Measurements from ENCODE around the gene KLF7.

The KLF7 gene

DNA sequence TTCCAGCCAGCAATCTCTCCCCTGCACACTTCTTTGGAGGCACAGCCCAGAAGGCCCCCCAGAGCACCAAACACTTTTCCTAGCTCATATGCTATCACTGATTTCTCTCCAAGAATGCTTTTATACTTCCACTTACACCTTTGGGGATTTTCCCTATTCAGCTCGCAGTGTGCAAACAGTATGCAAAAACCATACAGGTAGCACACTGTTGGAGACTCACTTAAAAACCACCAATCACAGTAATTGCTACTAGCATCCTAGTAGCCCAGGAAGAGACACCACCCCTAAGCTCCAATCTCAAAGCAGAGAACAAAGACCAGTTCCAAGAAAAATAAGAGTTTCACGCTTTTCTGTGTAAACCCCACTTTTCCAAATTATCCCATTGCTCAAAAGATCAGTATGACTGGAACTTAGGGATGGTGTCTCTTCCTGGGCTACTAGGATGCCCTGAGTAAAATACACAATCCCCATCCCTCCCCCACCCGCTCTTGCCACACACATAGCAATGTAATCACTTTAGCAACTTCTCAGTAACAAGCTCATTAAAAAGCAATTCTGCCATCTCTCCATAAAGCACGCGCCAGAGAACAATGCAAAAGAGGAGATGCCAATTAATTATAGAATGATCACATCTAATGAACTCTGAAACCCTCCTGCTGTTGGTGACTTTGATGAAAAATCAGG lies 43.0 kb downstream of the KLF7 start:
- DNase-seq, result peak in 1 of 2 experiments; percentile 6

DNA sequence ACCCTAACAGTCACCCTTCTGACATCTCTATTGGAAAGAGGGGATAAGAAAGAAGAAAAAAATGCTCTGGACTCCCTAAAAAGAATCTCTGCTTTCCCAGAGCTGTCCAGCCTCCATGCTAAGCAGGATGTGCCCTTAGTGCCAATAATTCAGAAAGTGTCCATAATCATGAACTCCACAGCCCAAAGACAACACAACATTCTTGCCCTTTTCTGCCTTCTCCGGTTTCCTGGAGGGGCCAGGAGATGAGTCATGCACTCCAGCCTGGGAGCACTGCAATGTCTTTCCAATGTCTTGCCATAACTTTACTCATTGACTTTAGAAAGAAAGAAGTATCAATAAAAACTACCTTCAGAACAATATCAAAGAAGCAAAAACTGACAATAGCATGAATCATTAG lies 44.0 kb downstream of the KLF7 start:
- no peak for DNase-seq

DNA sequence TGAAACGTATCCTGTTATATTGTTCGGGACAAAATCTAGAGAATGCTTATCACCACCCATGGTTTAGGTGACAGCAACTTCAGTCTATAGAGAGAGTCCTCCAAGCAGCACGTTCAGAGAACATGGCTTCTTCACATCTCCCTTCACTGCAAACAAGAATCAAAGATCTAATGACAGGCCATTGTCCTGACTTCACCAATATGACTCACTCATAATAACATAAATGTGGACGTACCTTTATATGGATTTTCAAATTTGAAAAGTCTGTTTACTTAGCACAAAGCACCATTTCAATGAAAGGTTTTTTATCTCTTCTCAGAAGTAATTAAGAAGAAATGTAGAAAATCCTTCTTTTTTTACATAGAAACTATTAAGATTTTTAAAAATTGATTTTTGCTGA lies 46.7 kb downstream of the KLF7 start:
- DNase-seq, result no peak

DNA sequence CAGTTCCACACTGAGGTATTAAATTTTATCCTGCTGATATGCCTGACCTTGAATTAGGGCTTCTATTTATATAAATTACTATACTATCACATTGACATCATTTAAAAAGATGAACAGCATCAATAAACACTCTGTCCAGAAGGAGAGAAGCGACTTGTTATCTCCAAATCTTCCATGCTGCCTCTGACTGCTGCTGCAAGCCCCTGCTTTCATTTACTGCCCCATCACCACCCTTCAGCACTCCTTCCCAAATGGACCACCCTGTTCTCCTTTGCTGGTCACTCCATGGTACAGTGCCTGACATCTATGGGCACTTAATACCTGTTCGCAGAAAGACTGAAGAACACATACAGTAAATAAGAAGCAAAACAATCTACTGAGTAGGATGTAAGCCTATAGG lies 48.1 kb downstream of the KLF7 start:
- DNase-seq, result no peak

DNA sequence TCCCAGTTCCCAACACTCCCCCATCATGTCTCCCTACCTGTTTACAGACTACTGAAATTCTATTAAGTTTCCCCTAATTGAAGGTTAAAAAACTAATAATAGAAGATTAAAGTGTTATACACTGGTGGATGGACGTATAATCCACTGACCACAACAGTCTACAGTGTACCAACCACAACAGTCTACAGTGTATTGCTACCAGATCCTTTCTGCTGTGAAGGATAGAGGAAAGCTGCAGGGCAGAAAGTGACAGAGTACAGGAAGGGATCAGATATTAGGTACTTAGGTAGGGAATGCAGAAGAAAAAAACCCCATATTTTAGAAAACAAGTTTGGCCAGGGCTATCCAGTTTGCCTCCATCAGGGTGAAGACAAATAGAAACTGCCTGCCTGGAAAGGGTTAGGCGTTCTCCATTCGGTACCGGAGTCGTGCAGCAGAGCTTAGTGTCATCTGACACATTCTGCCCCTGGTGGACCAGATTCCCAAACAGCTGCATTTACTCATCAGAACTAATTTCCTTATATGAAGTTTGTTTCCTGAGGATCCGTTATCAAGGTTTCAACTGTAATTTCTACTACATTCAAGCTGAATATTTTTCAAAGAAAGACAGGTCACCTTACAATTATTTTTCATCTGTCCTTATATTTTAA lies 49.9 kb downstream of the KLF7 start:
- DNase-seq, result no peak

- DNase-seq, result no peak
These were observed 52.3 kb downstream of the KLF7 start for GRCh38 chr2:207113414-207113813.

- no peak for DNase-seq
These were observed 53.0 kb downstream of the KLF7 start for GRCh38 chr2:207112785-207113184.

DNA sequence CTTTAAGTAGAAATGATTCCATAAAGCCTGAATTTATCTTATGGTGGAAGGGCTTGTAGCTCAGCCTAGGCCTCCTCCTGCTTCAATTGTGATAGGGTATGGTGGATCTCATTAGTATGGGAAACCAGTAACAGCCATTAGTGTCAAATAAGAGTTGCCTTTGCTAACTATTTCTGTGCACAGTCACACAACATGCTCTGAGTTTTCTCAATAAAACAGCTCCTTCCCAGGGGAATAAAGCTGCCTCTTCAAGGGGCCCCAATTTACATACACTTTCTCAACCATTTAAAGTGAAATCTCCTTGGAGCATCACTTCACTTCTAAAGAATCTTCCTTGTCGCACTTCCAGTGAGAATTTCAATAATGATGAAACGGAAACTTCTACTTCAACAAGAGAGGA lies 53.4 kb downstream of the KLF7 start:
- no peak for DNase-seq

- no peak for DNase-seq
These were observed 54.0 kb downstream of the KLF7 start for GRCh38 chr2:207111757-207112156.

GRCh38 chr2:207110715-207111114 lies 55.0 kb downstream of the KLF7 start:
- no peak for DNase-seq

DNA sequence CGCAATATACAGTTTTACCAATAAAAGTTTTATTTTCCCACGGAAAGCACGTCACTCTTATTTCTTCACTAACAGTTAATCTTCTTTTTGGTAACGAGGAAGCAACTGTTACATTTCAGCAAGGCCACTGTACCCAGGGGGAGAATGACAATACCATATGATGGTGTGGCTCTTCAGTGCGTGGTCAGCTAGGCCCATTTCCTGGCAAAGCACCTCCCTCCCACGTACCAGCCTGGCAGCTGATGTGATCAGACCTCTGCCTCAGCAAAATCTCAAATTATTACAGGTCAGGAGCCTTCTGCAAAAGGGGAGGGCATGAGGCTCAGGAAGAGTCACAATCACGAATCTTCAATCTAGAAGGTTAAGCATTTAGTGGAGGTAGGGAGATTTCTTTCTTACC lies 55.4 kb downstream of the KLF7 start:
- DNase-seq, result no peak

- no peak for DNase-seq
These were observed 56.0 kb downstream of the KLF7 start for GRCh38 chr2:207109768-207110167.

- no peak for DNase-seq
These were observed 57.3 kb downstream of the KLF7 start for GRCh38 chr2:207108440-207108839.

GRCh38 chr2:207107551-207107950 lies 58.2 kb downstream of the KLF7 start:
- DNase-seq, result no peak

DNA sequence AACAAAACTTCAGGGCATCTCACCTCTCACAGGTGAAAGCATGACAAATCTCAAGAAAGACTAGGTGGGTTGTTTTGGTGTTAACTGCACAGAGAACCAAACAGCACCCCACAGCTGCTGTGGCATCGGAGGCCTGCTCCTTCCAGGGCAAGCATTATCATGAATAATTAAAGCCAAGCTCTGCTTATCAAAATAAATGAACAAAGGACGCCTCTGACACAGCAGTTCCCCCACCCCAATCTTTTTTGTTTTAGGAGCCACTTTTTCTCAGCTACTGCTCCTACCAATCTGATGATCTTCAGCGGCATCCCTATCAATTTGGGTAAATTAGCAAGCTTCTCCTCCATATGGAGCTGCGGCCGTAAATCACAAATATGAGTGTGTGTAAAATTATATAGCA lies 58.6 kb downstream of the KLF7 start:
- DNase-seq, result no peak

DNA sequence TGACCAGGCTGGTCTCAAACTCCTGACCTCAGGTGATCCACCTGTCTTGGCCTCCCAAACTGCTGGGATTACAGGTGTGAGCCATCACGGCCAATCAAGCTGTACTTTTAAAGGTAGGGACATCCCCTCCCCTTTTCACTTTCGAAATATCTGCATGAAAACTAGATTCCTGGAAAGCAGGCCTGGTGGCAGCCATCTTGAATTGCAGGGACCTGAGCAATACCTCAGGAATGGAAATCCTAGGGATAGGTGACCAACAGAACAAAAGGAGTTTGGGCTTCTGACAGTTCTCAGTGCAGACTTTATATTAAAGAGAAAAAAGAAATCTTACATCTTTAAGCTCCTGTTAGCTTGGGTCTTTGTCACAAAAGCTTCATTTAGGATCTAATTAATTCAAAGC lies 62.6 kb downstream of the KLF7 start:
- no peak for DNase-seq

GRCh38 chr2:207101984-207102383 lies 63.8 kb downstream of the KLF7 start:
- no peak for DNase-seq

DNA sequence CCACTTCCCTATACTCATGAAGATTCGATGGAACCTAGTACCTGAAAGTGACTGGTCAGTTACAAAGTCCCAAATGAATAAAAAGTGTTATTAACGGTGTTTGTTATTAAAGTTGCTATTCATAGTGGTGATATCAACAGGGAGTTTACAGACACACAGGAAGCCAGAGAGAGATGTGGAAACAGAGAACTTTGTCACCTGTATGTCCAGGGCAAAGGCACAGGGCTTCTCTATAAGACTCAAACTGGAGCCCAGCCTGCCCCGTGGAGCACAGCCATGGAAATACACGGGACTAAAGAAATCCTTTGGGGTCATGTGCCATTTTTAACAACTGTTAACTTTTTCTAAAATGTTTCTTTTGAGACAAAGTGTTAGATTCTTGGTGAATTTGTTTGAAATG lies 68.5 kb downstream of the KLF7 start:
- no peak for DNase-seq

GRCh38 chr2:207095963-207096362 lies 69.8 kb downstream of the KLF7 start:
- no peak for DNase-seq

DNA sequence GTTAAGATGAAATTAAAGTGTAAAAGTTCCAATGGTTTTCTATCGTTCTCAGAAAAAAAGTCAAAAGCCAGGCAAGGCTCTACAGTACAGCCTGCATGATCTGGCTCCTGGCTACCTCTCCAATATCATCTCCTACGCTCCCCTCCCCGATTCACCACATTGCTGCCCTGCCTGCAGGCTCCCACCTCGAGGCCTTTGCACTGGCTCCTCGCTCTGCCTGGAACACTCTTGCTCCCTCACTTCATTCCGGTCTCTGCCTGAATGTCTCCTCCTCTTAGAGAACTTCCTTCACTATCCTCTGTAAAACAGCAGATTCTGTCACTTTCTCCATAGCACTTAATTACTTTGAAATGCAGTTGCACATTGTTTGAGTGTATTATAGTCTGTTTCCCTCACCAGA lies 72.5 kb downstream of the KLF7 start:
- no peak for DNase-seq

DNA sequence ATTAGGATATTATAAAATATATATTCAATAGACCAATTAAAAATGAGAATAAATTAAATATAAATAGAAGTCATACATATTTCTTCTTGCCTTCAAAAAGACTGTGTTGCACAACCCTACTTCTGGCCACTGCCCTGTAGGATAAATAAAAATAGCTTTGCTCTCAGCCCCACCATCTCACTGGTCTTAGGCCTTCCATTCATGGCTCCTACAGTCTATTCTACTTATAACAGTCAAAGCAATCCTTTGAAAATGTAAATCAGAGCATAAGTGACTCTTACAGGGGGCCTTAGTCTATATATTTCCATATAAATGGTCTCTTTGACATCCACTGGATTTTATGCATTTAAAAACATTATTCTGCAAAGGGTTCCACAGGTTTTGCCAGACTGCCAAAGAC lies 72.9 kb downstream of the KLF7 start:
- DNase-seq, result no peak

DNA sequence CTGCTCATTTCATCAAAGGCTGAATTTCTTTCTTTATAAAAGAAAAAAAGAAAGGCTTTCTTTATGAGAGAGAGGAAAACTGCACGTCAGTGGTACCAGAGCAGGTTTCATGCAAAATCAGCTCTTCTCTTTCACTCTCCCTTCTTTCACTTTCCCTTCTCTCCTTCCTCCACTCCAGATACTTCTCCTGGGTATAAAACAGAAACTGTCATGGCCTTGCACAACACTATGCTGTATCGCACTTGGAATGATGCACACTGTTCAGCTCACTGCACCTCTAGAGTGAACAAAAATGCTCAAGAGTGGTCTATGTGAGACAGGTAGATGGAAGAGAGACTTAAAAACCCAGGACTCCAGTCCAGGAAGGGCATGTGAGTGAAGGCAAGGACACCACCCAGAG lies 73.8 kb downstream of the KLF7 start:
- DNase-seq, result no peak

GRCh38 chr2:207091176-207091575 lies 74.6 kb downstream of the KLF7 start:
- DNase-seq, result no peak

GRCh38 chr2:207090389-207090788 lies 75.4 kb downstream of the KLF7 start:
- DNase-seq, result no peak

DNA sequence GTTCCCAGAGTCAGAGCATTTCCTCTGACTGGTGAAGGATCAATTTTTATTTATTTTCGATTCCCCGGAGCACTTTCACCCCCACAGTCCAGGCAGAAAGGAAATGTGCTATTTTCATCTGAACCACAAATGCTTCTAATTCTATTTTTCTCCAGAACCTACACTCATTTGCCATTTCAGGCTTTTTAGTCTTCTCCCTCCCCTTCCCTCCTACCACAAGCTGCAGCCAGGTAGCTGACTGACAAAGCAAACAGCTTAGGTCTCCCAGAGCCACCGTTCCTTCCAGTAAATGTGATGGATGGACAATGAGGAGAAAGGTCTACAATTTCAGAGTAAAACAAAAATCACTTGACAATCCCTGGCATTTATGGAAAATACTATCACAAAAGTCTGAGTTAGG lies 76.9 kb downstream of the KLF7 start:
- DNase-seq, result no peak

Data from NCI-H526 (cell line).